GM06990 (cell line): ENCODE measurements around the gene NKAIN4.
A peak's percentile ranks its signal among the peaks of the same experiment; 100 is the strongest.

Experiments
- DNase-seq: peaks from one replicate; pipeline ENCODE4 v3.0.0-alpha.2; 2011; ENCODE audit not compliant: insufficient read length; ENCODE audit errors: extremely low read depth
- H3K27me3 ChIP-seq: replicated peaks from 2 replicates; pipeline ENCODE4 v1.6.0; 2011; ENCODE audit warnings: low read length; ENCODE audit not compliant: control insufficient read depth, insufficient read depth
- H3K36me3 ChIP-seq: 2 replicates; pipeline ENCODE4 v1.5.1; 2011; ENCODE audit warnings: low read length; ENCODE audit not compliant: control insufficient read depth, insufficient read depth
- H3K4me3 ChIP-seq: replicated peaks from 2 replicates; pipeline ENCODE4 v1.5.1; 2011; ENCODE audit warnings: low read depth, mild to moderate bottlenecking, control low read depth, low read length
- CTCF ChIP-seq: IDR thresholded peaks from 2 replicates; pipeline ENCODE4 v1.5.1; 2011; ENCODE audit warnings: low read length, control low read depth, mild to moderate bottlenecking, inconsistent platforms; ENCODE audit not compliant: insufficient read depth, poor library complexity, severe bottlenecking

The NKAIN4 gene

GRCh38 chr20:63234693-63235398 is 19.4 kb downstream of the NKAIN4 start:
- no peak for DNase-seq
- Histone ChIP-seq H3K36me3 (no peaks in the 10 kb centered on the region), H3K27me3 (peaks cover 1% of the 10 kb centered on the region), H3K4me3 (no peak overlapping the region)
- TF ChIP-seq CTCF: peak; percentile 62

GRCh38 chr20:63233924-63234323 is 20.3 kb downstream of the NKAIN4 start:
- TF ChIP-seq CTCF: no peak

GRCh38 chr20:63233061-63233344 is 21.3 kb downstream of the NKAIN4 start:
- TF ChIP-seq CTCF: no peak
- peaks cover 1% of the 10 kb centered on the region for H3K27me3 ChIP-seq
- H3K36me3 ChIP-seq: no peaks in the 10 kb centered on the region
- no peak for DNase-seq
- H3K4me3 ChIP-seq: no peak overlapping the region

More at GRCh38 chr20:63233924-63234323, 20.3 kb downstream of the NKAIN4 start:
- H3K36me3 ChIP-seq: no peaks in the 10 kb centered on the region
- H3K4me3 ChIP-seq: no peak overlapping the region
- no peak for DNase-seq
- peaks cover 1% of the 10 kb centered on the region for H3K27me3 ChIP-seq

GRCh38 chr20:63232235-63233060 is 21.8 kb downstream of the NKAIN4 start:
- Histone ChIP-seq H3K36me3 (no peaks in the 10 kb centered on the region), H3K4me3 (no peak overlapping the region), H3K27me3 (peaks cover 1% of the 10 kb centered on the region)
- DNase-seq: no peak
- no peak for TF ChIP-seq CTCF

GRCh38 chr20:63230800-63231268 is 23.4 kb downstream of the NKAIN4 start:
- no peak overlapping the region for H3K4me3 ChIP-seq
- peaks cover 1% of the 10 kb centered on the region for H3K27me3 ChIP-seq
- H3K36me3 ChIP-seq: no peaks in the 10 kb centered on the region
- DNase-seq: no peak
- TF ChIP-seq CTCF: peak; percentile 14
